HG02885 (cell line): Measurements from ENCODE around the gene KCNK2.

Experiments used
- ATAC-seq: cut with Tn5 transposase; IDR thresholded peaks from one replicate; pipeline ENCODE4 v1.9.1; 2021; ENCODE audit warnings: mild to moderate bottlenecking; ENCODE audit not compliant: unreplicated experiment, poor library complexity

KCNK2 gene

DNA sequence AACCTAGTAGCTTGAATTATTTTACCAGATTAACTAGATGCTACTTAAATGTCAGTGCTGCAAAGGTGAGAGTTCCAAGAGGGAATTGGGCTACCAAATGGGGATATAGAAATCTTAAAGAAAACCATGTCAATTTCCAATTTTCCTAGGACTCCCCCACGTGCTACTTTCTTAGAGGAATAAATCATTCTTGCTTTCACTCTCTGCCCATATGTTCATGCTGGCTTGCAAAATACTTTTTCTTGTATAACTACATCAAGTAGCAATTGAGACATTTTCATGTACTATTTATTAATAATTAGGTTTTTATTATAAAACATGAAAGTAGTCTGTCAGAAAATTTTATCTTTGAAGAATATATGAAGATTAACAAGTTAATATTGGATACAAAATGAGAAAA is 11.8 kb downstream of the KCNK2 start:
- no peak for ATAC-seq

- no peak for ATAC-seq
Observed at GRCh38 chr1:215095524-215095923, 13.0 kb downstream of the KCNK2 start.

DNA sequence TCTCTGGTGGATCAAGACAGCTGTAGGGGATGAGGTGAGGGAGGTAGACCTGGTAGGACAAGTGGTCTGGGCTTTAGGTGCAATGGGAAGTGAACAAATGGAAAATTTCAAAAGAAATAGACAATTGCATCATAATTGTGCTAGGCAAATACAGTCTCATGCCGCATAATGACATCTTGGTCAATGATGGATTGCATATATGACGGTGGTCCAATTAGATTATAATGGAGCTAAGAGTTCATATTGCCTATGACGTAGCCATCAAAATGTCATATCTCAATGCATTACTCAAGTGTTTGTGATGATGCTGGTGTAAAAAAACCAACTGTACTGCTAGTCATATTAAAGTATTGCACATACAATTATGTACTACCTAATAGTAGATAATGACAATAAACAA is 19.0 kb downstream of the KCNK2 start:
- no peak for ATAC-seq

GRCh38 chr1:215104283-215104682 is 21.7 kb downstream of the KCNK2 start:
- no peak for ATAC-seq

GRCh38 chr1:215106067-215106466 is 23.5 kb downstream of the KCNK2 start:
- no peak for ATAC-seq

GRCh38 chr1:215109171-215109570 is 26.6 kb downstream of the KCNK2 start:
- ATAC-seq = no peak

- ATAC-seq = no peak
Observed at GRCh38 chr1:215111916-215112315, 29.4 kb downstream of the KCNK2 start.

- no peak for ATAC-seq
Observed at GRCh38 chr1:215113776-215114153, 31.2 kb downstream of the KCNK2 start.

GRCh38 chr1:215114154-215114933 is 31.8 kb downstream of the KCNK2 start:
- ATAC-seq = no peak

DNA sequence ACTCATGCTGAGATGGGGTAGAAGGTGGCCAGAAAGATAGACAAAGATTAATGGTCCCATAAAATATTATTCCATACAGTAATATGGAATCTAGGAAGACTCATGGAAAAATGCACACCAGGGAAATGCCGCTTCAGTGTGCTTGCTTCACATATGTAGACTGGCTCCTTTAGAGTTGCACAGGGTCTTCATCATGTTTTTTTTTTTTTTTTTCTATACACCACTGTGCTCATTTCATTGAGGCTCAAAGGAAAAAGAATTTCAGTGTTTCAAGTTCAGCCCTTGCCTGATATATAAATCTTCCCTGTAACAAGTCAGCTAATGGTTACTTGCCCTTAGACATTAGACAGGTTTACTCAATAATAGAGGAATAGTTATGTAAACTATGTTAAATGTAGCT is 33.2 kb downstream of the KCNK2 start:
- no peak for ATAC-seq

DNA sequence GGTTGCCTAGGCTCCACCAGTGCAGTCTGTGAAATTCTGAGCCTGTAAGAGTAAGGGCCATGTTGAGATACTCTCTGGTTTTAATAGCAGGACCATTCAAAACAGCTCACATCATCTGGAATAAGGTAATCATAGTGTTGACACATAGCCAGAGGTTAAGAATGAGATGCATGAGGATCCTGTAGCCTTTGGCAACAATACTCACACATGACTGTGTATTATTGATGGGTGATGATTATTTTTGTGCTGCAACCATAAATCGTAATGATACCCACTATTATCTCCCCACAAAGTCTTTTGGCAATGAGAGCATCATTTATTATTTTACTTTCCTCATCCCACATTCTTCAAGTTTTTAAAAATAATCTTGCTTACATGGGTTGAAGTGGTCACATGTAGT is 35.5 kb downstream of the KCNK2 start:
- no peak for ATAC-seq

GRCh38 chr1:215119056-215119455 is 36.5 kb downstream of the KCNK2 start:
- no peak for ATAC-seq

DNA sequence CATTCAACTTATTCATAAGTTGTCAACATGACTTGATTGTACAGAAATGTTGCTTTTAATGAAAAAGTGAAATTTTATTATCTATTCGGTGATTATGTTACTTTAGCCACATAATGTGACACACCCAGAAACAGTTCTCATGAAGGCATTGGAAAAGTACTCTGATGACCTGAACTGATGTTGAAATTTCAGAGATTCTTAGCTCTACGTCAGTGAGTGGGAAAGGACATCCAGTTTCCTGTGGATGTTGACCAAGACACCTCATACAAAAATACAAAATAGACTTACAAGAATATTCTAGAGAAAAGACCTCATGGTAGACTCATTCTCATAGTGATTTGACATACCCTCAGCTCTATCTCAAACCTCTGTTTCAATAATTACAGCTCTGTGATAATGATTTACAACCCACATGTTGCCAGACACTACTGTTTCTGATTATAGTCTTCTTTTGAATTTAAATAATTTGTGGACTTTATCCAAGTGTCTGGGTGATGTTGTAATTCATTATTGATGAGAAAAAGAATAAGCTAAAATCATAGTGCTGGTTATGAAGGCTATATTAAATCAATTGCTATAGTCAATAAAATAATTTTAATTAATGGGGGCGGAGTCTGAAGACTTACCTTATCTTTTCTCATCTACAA is 37.3 kb downstream of the KCNK2 start:
- ATAC-seq = no peak

DNA sequence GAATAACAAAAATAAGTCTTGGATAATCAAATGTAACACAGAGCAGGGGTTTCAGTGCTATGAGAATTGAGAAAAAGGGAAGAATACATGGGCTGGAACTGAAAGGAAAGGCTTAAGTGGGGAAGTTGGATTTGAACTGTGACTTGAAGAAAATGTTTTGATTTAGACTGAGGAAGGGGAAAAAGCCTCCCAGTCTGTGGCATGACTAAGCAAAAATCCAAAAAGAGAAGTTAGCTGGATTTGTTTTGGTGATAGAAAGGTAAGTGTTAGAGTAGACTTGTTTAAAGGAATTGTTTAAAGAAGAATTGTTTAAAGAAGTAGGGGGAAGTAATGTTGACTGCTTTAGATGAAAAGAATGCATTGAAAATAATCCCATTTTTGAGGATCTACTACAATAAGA is 46.0 kb downstream of the KCNK2 start:
- no peak for ATAC-seq

DNA sequence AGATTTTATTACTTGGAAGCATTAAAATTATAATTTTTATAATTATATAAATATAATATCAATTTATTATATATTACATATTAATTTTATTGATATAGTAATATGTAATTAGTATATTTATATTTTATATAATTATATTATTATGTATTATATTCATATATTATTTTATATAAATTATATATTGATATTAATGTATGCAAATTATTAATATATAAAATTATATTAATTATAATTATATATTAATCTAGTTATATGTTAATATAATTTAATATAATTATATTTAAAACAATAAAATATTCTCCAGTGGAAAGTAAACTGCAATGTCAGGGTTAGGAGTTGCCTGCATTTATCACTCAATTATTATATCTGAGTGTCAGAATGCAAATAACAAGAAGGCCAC is 48.8 kb downstream of the KCNK2 start:
- ATAC-seq = no peak

GRCh38 chr1:215132156-215132555 is 49.6 kb downstream of the KCNK2 start:
- no peak for ATAC-seq

GRCh38 chr1:215133532-215133931 is 51.0 kb downstream of the KCNK2 start:
- no peak for ATAC-seq

DNA sequence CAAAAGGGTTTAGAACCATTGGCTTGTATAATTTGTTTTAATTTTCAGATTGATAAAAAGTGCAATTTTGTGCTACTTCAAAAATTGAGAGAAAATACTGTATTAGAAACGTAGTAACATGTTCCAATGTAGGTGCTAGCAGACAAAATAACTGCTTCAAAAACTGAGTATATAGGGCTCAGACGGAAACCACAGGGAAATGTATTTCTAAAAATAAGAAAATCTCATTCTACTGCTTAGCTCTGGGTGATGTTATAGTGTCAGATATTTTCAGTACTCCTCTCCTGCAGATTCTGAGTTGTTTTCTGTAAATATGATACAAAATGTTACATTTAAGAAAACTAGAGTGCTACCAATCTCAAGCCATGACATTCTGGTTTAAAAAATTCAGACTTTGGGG is 55.4 kb downstream of the KCNK2 start:
- no peak for ATAC-seq

- no peak for ATAC-seq
Observed at GRCh38 chr1:215140135-215140534, 57.6 kb downstream of the KCNK2 start.

DNA sequence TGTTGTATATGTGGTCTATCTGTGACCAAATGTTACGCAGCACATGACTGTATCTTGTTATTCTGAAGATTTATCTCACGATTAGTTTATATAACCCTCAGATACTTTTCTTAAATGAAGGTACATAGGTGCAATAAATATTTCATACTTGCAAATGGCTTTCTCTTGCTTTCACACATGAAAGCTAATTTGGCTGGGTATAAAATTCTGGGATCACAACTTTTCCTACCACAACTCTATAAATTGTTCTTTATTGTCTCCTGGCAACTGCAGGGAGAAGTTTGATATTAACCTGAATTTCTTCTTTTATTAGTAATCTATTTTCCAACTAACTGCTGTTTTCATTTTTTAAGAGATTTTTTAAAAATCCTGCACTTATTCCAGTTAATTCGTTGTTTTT is 58.9 kb downstream of the KCNK2 start:
- no peak for ATAC-seq

- ATAC-seq = no peak
Observed at GRCh38 chr1:215143497-215143896, 61.0 kb downstream of the KCNK2 start.
